NCI-H2171 (cell line): ENCODE results near the gene SPSB4.

Source experiments
- DNase-seq: peaks from one replicate; lab custom pipeline; 2025; lab: John Stamatoyannopoulos, UW

Gene SPSB4

DNA sequence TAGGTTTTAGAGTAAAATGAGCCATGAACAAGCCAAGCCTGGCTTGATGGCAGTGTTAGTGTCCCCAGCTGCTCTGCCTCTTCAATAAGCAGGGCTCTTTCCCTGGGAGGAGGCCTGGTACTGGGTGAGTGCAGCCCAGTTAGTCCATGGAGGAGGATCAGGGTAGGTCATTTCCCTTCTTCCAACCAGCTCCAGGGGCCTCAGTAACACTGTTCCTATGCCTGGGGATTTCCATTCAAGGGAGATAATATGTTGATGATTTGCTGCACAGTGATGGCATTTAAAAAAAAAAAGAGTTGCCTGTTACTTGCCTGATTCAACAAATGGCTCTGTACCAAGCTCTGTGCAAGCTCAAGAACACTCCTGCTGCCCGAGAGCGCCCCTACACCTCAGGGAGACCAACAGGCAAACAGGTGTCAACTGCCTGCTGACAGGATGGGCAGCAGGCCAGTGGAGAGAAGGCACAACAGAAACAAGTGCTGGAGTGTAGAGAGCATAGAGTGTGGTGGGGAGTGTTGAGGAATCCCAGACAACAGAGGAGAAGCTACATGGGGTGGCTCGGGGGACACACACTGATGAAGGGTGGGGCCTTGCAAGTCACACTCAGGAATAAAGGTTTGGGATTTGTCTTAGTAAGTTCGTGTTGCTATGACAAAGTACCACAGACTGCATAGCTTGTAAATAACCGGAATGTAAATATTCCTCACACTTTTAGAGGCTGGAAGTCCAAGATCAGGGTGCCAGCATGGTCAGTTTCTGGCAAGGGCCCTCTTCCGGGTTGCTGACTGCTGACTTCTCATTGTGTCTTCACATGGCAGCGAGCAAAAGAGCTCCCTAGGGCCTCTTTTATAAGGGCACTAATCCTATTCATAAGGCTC lies 101.9 kb downstream of the SPSB4 start:
- DNase-seq: peak; percentile 23

DNA sequence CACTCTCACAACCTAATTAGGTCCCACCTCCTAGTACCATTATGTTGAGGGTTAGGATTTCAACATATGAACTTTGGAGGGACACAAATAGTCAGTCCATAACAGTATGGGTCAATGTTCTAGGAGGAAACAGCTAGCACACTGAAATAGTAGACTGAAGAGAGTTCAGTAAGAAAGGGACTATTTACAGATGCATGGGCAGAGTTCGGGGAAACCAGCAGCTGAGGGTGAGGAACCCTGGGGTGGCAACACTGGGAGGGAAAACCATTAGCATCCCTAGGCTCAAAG lies 102.5 kb downstream of the SPSB4 start:
- no peak for DNase-seq

GRCh38 chr3:141164852-141165251 lies 113.7 kb downstream of the SPSB4 start:
- DNase-seq: peak; percentile 48

GRCh38 chr3:141167681-141168080 lies 116.5 kb downstream of the SPSB4 start:
- no peak for DNase-seq

GRCh38 chr3:141170678-141171295 lies 119.6 kb downstream of the SPSB4 start:
- DNase-seq: no peak

GRCh38 chr3:141174674-141175073 lies 123.5 kb downstream of the SPSB4 start:
- peak; percentile 22 for DNase-seq

DNA sequence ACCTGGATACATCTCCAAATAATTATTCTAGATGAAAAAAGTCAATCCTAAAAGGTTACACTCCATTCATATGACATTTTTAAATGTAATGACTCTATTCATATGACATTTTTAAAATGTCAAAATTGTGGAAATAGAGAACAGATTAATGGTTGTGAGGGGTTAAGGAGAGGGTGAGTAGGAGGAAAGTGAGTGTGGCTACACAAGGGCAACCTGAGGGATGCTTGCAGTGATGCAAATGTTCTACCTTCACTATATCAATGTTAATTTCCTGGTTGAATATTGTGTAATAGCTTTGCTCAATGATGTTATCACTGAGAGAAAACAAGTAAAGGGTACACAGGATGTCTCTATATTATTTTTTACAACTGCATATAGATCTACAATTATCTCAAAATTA lies 125.6 kb downstream of the SPSB4 start:
- DNase-seq: no peak

DNA sequence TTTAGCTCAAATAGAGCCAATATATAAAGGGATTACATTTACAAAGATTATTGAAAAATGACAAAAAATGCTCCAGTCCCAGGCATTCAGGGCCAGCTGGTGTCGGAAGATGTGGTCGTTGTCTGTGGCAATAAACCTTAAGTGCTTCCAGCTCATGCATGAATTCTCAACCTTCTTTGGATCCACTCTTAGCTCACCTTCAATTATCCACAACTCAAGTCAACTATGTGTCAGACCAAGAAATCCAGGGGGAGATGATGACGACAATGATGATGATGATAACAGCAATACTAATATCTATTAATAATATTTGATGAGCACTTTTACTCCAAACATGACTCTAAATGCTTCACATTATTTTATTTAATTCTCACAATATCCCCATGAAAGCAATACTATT lies 126.9 kb downstream of the SPSB4 start:
- no peak for DNase-seq

- no peak for DNase-seq
These were observed 127.4 kb downstream of the SPSB4 start for GRCh38 chr3:141178551-141178950.

DNA sequence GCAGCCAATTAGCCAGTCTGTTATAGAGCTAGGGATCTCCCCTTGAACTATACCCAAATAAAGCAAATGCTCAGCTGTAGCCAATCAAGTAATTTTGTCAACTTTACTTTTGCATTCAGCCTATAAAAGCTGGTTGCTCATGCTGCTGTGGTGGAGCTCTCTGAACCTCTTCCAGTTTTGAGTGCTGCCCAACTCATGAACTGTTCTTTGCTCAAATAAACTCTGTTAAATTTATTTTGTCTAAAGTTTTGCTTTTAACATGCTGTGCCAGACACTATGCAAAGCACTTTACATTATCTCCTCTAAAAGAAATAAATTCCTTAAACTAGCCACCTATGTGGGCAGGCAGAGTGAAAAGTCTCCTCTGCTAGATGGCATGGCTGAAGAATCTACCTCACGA lies 128.8 kb downstream of the SPSB4 start:
- DNase-seq: no peak

- DNase-seq: no peak
These were observed 130.0 kb downstream of the SPSB4 start for GRCh38 chr3:141181196-141181595.

DNA sequence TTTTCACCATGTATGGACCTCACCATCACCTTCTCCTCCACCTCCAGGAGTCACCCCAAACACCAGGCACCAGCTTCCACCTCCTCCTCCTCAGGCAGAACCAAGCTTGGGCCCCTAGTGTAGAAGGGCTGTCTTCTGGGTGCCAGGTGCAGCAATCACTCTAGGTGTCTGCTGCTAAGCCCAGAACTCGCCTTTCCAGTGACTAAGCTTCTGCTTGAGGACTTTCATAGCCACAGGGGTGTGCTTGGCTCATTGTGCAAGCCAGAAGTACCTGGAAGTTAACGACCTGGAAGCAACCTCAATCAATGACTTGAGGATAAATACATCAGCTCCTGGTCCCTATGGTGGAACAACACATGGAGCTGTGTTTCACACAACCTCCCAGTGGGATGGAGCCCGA lies 130.7 kb downstream of the SPSB4 start:
- DNase-seq: no peak

GRCh38 chr3:141183606-141184005 lies 132.5 kb downstream of the SPSB4 start:
- DNase-seq: no peak

GRCh38 chr3:141184430-141184829 lies 133.3 kb downstream of the SPSB4 start:
- no peak for DNase-seq

GRCh38 chr3:141191097-141191749 lies 140.1 kb downstream of the SPSB4 start:
- no peak for DNase-seq

- peak; percentile 86 for DNase-seq
These were observed 141.2 kb downstream of the SPSB4 start for GRCh38 chr3:141192345-141192744.

GRCh38 chr3:141193066-141193830 lies 142.1 kb downstream of the SPSB4 start:
- no peak for DNase-seq
